NCI-H146 (cell line): Measurements from ENCODE around the gene TGFBI.

Source experiments
- DNase-seq: peaks from one replicate; lab custom pipeline; 2025; lab: John Stamatoyannopoulos, UW

The TGFBI gene

GRCh38 chr5:136090319-136090718 is 61.5 kb downstream of the TGFBI start:
- DNase-seq: no peak

GRCh38 chr5:136094189-136094912 is 65.6 kb downstream of the TGFBI start:
- DNase-seq: no peak

- no peak for DNase-seq
Measured at GRCh38 chr5:136094913-136095641, 66.3 kb downstream of the TGFBI start.

- no peak for DNase-seq
Measured at GRCh38 chr5:136098176-136098575, 69.4 kb downstream of the TGFBI start.

GRCh38 chr5:136099870-136100269 is 71.1 kb downstream of the TGFBI start:
- DNase-seq: no peak

- no peak for DNase-seq
Measured at GRCh38 chr5:136101884-136102283, 73.1 kb downstream of the TGFBI start.

GRCh38 chr5:136103118-136103517 is 74.3 kb downstream of the TGFBI start:
- no peak for DNase-seq

GRCh38 chr5:136104306-136104965 is 75.6 kb downstream of the TGFBI start:
- no peak for DNase-seq

GRCh38 chr5:136106351-136107031 is 77.7 kb downstream of the TGFBI start:
- DNase-seq: no peak

- no peak for DNase-seq
Measured at GRCh38 chr5:136108180-136108611, 79.4 kb downstream of the TGFBI start.

- no peak for DNase-seq
Measured at GRCh38 chr5:136108766-136109165, 80.0 kb downstream of the TGFBI start.

- DNase-seq: no peak
Measured at GRCh38 chr5:136109453-136110135, 80.8 kb downstream of the TGFBI start.
